Mesothelial cell of epicardium (in vitro differentiated cells): Measurements from ENCODE around the gene CENPP. TPM values are rescaled to one million over a fixed set of nuclear protein-coding genes. Genes with fewer than 3 reads are reported as not detected.

Experiments
- DNase-seq, 2 experiments: peaks; one replicate each; pipeline ENCODE4 v3.0.0; 2021; ENCODE audit warnings: low spot score in 2 of 2; ENCODE audit not compliant: unreplicated experiment in 2 of 2
- H3K27ac Mint-ChIP-seq: 2 replicates; pipeline ENCODE4 v1.8.0; 2021; ENCODE audit warnings: mixed read lengths
- H3K27me3 Mint-ChIP-seq: 2 replicates; pipeline ENCODE4 v1.8.0; 2021; ENCODE audit warnings: low read depth, mixed read lengths
- H3K36me3 Mint-ChIP-seq: 2 replicates; pipeline ENCODE4 v1.8.0; 2021; ENCODE audit warnings: mixed read lengths
- H3K4me1 Mint-ChIP-seq: 2 replicates; pipeline ENCODE4 v1.8.0; 2021; ENCODE audit warnings: mixed read lengths
- H3K4me3 Mint-ChIP-seq: 2 replicates; pipeline ENCODE4 v1.8.0; 2021; ENCODE audit warnings: mild to moderate bottlenecking, moderate library complexity, mixed read lengths
- H3K9me3 Mint-ChIP-seq: 2 replicates; pipeline ENCODE4 v1.8.0; 2021; ENCODE audit warnings: mixed read lengths
- total RNA-seq: library from RNA; stranded (reverse); gene quantifications from 3 replicates; pipeline ENCODE4 v1.2.1, GENCODE V29; 2021
- TF ChIP-seq, protein P1 (sequence below): fragments of 200-600 bp; sonication (generic); IDR thresholded peaks from one replicate; pipeline ENCODE4 v1.5.0; 2021; ENCODE audit warnings: antibody characterized with exemption; ENCODE audit not compliant: unreplicated experiment

CENPP gene
- total RNA-seq, 1 donor from 2014 or later, result 7.8 TPM

DNA sequence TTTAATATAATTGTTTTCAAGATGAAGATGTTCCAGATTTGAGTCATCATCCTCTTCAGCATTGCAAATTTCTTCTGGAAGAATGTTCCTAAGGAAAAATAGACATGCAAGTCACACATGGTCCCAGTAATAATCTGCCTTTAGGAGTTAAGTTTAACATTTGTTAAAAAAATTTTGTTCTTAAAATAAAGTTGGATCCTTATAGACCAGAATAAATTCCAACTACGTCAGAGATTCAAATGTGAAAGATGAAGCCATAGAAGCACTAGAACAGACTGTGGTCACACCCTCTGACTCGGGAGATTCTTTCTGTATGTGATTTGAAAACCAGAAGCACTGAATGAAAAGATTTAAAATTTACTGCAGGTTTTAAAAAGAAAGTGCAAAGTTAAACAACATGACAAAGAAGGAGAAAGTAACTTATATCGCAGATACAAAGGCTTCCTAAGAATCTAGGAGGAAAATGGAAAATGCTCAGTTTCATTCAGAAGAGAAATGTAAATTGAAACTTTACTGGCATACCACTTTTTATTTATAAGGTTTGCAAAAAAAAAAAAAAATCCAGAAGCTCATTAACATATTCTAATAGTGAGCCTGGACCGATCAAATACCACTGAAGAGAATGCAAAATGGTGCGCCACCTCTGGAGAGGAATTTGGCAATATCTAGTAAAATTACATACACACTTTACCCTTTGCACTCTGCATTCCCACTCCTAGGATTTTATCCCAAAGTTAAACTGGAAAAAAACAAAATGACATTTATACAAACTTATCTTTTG is 170.8 kb downstream of the CENPP start:
- no peaks in the 10 kb centered on the region for H3K27me3 Mint-ChIP-seq
- no peak for DNase-seq
- H3K36me3 Mint-ChIP-seq, result no peaks in the 10 kb centered on the region
- H3K4me3 Mint-ChIP-seq, result no peak overlapping the region
- TF ChIP-seq, protein P1, sequence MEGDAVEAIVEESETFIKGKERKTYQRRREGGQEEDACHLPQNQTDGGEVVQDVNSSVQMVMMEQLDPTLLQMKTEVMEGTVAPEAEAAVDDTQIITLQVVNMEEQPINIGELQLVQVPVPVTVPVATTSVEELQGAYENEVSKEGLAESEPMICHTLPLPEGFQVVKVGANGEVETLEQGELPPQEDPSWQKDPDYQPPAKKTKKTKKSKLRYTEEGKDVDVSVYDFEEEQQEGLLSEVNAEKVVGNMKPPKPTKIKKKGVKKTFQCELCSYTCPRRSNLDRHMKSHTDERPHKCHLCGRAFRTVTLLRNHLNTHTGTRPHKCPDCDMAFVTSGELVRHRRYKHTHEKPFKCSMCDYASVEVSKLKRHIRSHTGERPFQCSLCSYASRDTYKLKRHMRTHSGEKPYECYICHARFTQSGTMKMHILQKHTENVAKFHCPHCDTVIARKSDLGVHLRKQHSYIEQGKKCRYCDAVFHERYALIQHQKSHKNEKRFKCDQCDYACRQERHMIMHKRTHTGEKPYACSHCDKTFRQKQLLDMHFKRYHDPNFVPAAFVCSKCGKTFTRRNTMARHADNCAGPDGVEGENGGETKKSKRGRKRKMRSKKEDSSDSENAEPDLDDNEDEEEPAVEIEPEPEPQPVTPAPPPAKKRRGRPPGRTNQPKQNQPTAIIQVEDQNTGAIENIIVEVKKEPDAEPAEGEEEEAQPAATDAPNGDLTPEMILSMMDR, result no peak
- H3K4me1 Mint-ChIP-seq, result peaks cover 10% of the 10 kb centered on the region
- H3K27ac Mint-ChIP-seq, result no peak overlapping the region
- no peaks in the 10 kb centered on the region for H3K9me3 Mint-ChIP-seq

DNA sequence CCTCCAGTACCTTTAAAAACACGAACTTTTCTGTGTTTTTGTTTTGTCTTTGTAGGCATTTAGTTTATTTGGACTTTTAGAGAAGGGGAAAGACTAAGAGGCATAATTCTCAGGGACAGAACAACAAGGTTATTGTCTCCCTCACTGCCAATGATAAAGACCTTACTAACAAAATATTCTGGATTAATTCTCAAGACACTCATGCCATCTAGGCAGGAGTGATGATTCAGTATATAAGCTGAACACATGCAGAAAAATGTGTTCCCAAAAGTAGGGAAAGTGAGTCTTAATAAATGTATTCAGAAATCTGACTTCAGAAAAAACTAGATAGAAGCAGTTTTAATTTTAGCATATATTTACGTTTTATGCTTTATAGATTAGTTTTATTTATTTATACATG is 173.9 kb downstream of the CENPP start:
- no peak overlapping the region for H3K4me3 Mint-ChIP-seq
- no peaks in the 10 kb centered on the region for H3K4me1 Mint-ChIP-seq
- no peaks in the 10 kb centered on the region for H3K36me3 Mint-ChIP-seq
- H3K9me3 Mint-ChIP-seq, result no peaks in the 10 kb centered on the region
- no peak overlapping the region for H3K27ac Mint-ChIP-seq
- H3K27me3 Mint-ChIP-seq, result no peaks in the 10 kb centered on the region
- TF ChIP-seq, protein P1, result no peak
- no peak for DNase-seq

- Mint-ChIP-seq H3K27ac (no peak overlapping the region), H3K4me3 (no peak overlapping the region), H3K4me1 (no peaks in the 10 kb centered on the region), H3K9me3 (no peaks in the 10 kb centered on the region), H3K27me3 (no peaks in the 10 kb centered on the region), H3K36me3 (no peaks in the 10 kb centered on the region)
- TF ChIP-seq, protein P1, result no peak
- DNase-seq, result no peak
Observed at GRCh38 chr9:92500725-92501124, 175.0 kb downstream of the CENPP start.

- Mint-ChIP-seq H3K9me3 (no peaks in the 10 kb centered on the region), H3K27ac (peak overlapping the region; percentile 48), H3K4me3 (no peak overlapping the region), H3K4me1 (peaks cover 5% of the 10 kb centered on the region), H3K27me3 (no peaks in the 10 kb centered on the region), H3K36me3 (no peaks in the 10 kb centered on the region)
- TF ChIP-seq, protein P1, result no peak
- DNase-seq, result no peak
Observed at GRCh38 chr9:92501671-92502393, 176.1 kb downstream of the CENPP start.

- peaks cover 13% of the 10 kb centered on the region for H3K4me1 Mint-ChIP-seq
- H3K36me3 Mint-ChIP-seq, result no peaks in the 10 kb centered on the region
- no peak for DNase-seq
- no peak overlapping the region for H3K4me3 Mint-ChIP-seq
- peaks cover 2% of the 10 kb centered on the region for H3K27me3 Mint-ChIP-seq
- H3K27ac Mint-ChIP-seq, result no peak overlapping the region
- H3K9me3 Mint-ChIP-seq, result no peaks in the 10 kb centered on the region
- TF ChIP-seq, protein P1, result no peak
Observed at GRCh38 chr9:92503156-92503555, 177.4 kb downstream of the CENPP start.
